K562 (cell line): ENCODE data around the gene DTWD2. TPM values are rescaled to one million over a fixed set of nuclear protein-coding genes. Genes with fewer than 3 reads are reported as not detected.

Source experiments
- NBN ChIP-seq: fragments of 450-650 bp; IDR thresholded peaks from 2 replicates; pipeline ENCODE4 v1.6.1; 2016; ENCODE audit warnings: low read depth, mild to moderate bottlenecking
- ZNF551 ChIP-seq: fragments of 250-450 bp; sonication (Bioruptor Pico); IDR thresholded peaks from 2 replicates; pipeline ENCODE4 v1.5.0; 2021; ENCODE audit warnings: mild to moderate bottlenecking, moderate library complexity
- polyA plus RNA-seq, 8 experiments: library from polyadenylated mRNA; depleted of rRNA in 4 of 8; stranded (reverse) in 5 of 8; unstranded in 3 of 8; fragments of >200 nt; fragmentation: Nextera tagmentation in 2 of 8; fragmentation: Illumina TruSeq in 1 of 8; extraction: Ambion mirVana in 2 of 8; extraction: Trizol in 1 of 8; gene quantifications; 2 replicates each; pipeline versions ENCODE4 v1.2.1 to v1.2.3, GENCODE V29; 2011 to 2014; ENCODE audit warnings: inconsistent platforms in 1 of 8, missing spikeins in 1 of 8
- total RNA-seq, 7 experiments: library from RNA; depleted of rRNA in 6 of 7; stranded (reverse); fragments of >200 nt in 6 of 7; fragmentation: Illumina TruSeq in 2 of 7; extraction: Trizol in 2 of 7; gene quantifications; 2 replicates each; pipeline versions ENCODE4 v1.2.1 to v1.2.3, GENCODE V29; 2011 to 2021; ENCODE audit warnings: low replicate concordance in 1 of 7
- TF ChIP-seq, protein P1 (sequence below): sonication (generic); formaldehyde crosslinking; IDR thresholded peaks from 2 replicates; pipeline ENCODE4 v1.8.0; 2023; ENCODE audit warnings: mild to moderate bottlenecking, missing genetic modification reagents
- TF ChIP-seq, protein P2 (sequence below): fragments of 250-450 bp; sonication (Bioruptor Pico); IDR thresholded peaks from 2 replicates; pipeline ENCODE4 v1.8.0; 2021; ENCODE audit warnings: mild to moderate bottlenecking, moderate library complexity
- TF ChIP-seq, protein P3 (sequence below): conservative IDR thresholded peaks from 2 replicates; pipeline ENCODE4 v1.6.1; 2011; ENCODE audit warnings: low read depth, mild to moderate bottlenecking, low read length; ENCODE audit not compliant: control insufficient read depth
- TF ChIP-seq, protein P4 (sequence below): fragments of 250-450 bp; sonication (Bioruptor Pico); IDR thresholded peaks from 2 replicates; pipeline ENCODE4 v1.4.0; 2020

DTWD2 gene
- total and polyA plus RNA-seq, 9 of the 15 experiments (the other 6 are each of a cell fraction or from before 2014, with no cell fraction given) = 0.99 to 10.8 (median 4.1) TPM

DNA sequence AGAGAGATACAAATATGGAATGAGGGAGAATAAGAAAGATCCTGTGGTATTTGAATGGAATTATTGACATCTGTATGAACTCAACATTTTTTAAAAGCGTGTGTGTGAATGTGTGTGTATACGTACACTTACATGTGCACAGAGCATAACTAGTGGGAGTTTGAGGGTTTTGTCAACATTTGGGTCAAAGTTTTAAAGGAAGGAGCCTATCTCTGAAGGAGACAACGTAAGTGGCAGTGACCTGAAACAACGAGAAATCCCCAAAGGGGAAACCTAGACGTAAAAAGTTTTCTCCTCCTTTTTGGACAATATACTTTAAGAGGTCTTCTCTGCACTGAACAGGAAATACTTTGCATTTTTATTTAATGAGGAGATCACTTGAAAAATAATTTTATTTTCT, 40.2 kb upstream of the DTWD2 start (continued):
- TF ChIP-seq, protein P1, sequence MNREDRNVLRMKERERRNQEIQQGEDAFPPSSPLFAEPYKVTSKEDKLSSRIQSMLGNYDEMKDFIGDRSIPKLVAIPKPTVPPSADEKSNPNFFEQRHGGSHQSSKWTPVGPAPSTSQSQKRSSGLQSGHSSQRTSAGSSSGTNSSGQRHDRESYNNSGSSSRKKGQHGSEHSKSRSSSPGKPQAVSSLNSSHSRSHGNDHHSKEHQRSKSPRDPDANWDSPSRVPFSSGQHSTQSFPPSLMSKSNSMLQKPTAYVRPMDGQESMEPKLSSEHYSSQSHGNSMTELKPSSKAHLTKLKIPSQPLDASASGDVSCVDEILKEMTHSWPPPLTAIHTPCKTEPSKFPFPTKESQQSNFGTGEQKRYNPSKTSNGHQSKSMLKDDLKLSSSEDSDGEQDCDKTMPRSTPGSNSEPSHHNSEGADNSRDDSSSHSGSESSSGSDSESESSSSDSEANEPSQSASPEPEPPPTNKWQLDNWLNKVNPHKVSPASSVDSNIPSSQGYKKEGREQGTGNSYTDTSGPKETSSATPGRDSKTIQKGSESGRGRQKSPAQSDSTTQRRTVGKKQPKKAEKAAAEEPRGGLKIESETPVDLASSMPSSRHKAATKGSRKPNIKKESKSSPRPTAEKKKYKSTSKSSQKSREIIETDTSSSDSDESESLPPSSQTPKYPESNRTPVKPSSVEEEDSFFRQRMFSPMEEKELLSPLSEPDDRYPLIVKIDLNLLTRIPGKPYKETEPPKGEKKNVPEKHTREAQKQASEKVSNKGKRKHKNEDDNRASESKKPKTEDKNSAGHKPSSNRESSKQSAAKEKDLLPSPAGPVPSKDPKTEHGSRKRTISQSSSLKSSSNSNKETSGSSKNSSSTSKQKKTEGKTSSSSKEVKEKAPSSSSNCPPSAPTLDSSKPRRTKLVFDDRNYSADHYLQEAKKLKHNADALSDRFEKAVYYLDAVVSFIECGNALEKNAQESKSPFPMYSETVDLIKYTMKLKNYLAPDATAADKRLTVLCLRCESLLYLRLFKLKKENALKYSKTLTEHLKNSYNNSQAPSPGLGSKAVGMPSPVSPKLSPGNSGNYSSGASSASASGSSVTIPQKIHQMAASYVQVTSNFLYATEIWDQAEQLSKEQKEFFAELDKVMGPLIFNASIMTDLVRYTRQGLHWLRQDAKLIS (CRISPR knock-in tag) = no peak
- no peak for TF ChIP-seq ZNF551 (CRISPR knock-in tag)
- TF ChIP-seq, protein P2, sequence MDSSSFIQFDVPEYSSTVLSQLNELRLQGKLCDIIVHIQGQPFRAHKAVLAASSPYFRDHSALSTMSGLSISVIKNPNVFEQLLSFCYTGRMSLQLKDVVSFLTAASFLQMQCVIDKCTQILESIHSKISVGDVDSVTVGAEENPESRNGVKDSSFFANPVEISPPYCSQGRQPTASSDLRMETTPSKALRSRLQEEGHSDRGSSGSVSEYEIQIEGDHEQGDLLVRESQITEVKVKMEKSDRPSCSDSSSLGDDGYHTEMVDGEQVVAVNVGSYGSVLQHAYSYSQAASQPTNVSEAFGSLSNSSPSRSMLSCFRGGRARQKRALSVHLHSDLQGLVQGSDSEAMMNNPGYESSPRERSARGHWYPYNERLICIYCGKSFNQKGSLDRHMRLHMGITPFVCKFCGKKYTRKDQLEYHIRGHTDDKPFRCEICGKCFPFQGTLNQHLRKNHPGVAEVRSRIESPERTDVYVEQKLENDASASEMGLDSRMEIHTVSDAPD = no peak
- TF ChIP-seq NBN = no peak
- TF ChIP-seq, protein P3, sequence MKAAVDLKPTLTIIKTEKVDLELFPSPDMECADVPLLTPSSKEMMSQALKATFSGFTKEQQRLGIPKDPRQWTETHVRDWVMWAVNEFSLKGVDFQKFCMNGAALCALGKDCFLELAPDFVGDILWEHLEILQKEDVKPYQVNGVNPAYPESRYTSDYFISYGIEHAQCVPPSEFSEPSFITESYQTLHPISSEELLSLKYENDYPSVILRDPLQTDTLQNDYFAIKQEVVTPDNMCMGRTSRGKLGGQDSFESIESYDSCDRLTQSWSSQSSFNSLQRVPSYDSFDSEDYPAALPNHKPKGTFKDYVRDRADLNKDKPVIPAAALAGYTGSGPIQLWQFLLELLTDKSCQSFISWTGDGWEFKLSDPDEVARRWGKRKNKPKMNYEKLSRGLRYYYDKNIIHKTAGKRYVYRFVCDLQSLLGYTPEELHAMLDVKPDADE = no peak
- TF ChIP-seq, protein P4, sequence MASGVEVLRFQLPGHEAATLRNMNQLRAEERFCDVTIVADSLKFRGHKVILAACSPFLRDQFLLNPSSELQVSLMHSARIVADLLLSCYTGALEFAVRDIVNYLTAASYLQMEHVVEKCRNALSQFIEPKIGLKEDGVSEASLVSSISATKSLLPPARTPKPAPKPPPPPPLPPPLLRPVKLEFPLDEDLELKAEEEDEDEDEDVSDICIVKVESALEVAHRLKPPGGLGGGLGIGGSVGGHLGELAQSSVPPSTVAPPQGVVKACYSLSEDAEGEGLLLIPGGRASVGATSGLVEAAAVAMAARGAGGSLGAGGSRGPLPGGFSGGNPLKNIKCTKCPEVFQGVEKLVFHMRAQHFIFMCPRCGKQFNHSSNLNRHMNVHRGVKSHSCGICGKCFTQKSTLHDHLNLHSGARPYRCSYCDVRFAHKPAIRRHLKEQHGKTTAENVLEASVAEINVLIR = no peak
